ENCODE results near the gene RFPL1. TPM values are rescaled to one million over a fixed set of nuclear protein-coding genes. Genes with fewer than 3 reads are reported as not detected.

Gene RFPL1
- total and polyA plus RNA-seq, 2 of the 13 experiments (the other 11 are each of a cell fraction or from before 2014, with no cell fraction given) = not detected

- TF ChIP-seq ZNF788 (CRISPR knock-in tag; IDR thresholded peaks at IDR 0.05; ENCODE audit: borderline replicate concordance) (no peak), NCOA2 (CRISPR knock-in tag; IDR thresholded peaks at IDR 0.05) (peak; percentile 1; the same call in 1 of the 2 replicates), MATR3 (CRISPR knock-in tag; IDR thresholded peaks at IDR 0.05) (no peak), PRMT3 (CRISPR knock-in tag; IDR thresholded peaks at IDR 0.05; ENCODE audit: borderline replicate concordance, low read depth) (0 out of 2 replicates have a peak, but pooled peaks have one; percentile 27), LCORL (IDR thresholded peaks at IDR 0.05) (no peak), LCORL (CRISPR knock-in tag; IDR thresholded peaks at IDR 0.05) (peak; percentile 9; the same call in 1 of the 2 replicates), ELF4 (CRISPR knock-in tag; IDR thresholded peaks at IDR 0.05; ENCODE audit: borderline replicate concordance) (no peak), POLR2A (IDR thresholded peaks at IDR 0.05; ENCODE audit: insufficient read depth in 1 of 2, low read depth in 2 of 2, low read length in 2 of 2) (0 out of 4 replicates have a peak, but pooled peaks of 1 of the 2 experiments have one; percentile 36), MBNL3 (CRISPR knock-in tag; conservative IDR thresholded peaks at IDR 0.05) (no peak), AKAP8 (CRISPR knock-in tag; IDR thresholded peaks at IDR 0.05) (no peak), NR1H2 (CRISPR knock-in tag; IDR thresholded peaks at IDR 0.05; ENCODE audit: borderline replicate concordance, low read depth) (no peak), ZNF782 (CRISPR knock-in tag; IDR thresholded peaks at IDR 0.05; ENCODE audit: borderline replicate concordance) (no peak), ZNF781 (CRISPR knock-in tag; IDR thresholded peaks at IDR 0.05; ENCODE audit: borderline replicate concordance, not compliant biosample characterization) (no peak), HDAC1 (CRISPR knock-in tag; IDR thresholded peaks at IDR 0.05) (no peak), ZNF619 (CRISPR knock-in tag; IDR thresholded peaks at IDR 0.05) (no peak), ZNF350 (CRISPR knock-in tag; IDR thresholded peaks at IDR 0.05; ENCODE audit: borderline replicate concordance, low read depth) (no peak)
- TF ChIP-seq, protein P1, sequence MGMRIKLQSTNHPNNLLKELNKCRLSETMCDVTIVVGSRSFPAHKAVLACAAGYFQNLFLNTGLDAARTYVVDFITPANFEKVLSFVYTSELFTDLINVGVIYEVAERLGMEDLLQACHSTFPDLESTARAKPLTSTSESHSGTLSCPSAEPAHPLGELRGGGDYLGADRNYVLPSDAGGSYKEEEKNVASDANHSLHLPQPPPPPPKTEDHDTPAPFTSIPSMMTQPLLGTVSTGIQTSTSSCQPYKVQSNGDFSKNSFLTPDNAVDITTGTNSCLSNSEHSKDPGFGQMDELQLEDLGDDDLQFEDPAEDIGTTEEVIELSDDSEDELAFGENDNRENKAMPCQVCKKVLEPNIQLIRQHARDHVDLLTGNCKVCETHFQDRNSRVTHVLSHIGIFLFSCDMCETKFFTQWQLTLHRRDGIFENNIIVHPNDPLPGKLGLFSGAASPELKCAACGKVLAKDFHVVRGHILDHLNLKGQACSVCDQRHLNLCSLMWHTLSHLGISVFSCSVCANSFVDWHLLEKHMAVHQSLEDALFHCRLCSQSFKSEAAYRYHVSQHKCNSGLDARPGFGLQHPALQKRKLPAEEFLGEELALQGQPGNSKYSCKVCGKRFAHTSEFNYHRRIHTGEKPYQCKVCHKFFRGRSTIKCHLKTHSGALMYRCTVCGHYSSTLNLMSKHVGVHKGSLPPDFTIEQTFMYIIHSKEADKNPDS (CRISPR knock-in tag; IDR thresholded peaks at IDR 0.05) = no peak
- TF ChIP-seq, protein P2, sequence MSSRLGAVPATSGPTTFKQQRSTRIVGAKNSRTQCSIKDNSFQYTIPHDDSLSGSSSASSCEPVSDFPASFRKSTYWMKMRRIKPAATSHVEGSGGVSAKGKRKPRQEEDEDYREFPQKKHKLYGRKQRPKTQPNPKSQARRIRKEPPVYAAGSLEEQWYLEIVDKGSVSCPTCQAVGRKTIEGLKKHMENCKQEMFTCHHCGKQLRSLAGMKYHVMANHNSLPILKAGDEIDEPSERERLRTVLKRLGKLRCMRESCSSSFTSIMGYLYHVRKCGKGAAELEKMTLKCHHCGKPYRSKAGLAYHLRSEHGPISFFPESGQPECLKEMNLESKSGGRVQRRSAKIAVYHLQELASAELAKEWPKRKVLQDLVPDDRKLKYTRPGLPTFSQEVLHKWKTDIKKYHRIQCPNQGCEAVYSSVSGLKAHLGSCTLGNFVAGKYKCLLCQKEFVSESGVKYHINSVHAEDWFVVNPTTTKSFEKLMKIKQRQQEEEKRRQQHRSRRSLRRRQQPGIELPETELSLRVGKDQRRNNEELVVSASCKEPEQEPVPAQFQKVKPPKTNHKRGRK (CRISPR knock-in tag; IDR thresholded peaks at IDR 0.05) = no peak
- TF ChIP-seq, protein P3, sequence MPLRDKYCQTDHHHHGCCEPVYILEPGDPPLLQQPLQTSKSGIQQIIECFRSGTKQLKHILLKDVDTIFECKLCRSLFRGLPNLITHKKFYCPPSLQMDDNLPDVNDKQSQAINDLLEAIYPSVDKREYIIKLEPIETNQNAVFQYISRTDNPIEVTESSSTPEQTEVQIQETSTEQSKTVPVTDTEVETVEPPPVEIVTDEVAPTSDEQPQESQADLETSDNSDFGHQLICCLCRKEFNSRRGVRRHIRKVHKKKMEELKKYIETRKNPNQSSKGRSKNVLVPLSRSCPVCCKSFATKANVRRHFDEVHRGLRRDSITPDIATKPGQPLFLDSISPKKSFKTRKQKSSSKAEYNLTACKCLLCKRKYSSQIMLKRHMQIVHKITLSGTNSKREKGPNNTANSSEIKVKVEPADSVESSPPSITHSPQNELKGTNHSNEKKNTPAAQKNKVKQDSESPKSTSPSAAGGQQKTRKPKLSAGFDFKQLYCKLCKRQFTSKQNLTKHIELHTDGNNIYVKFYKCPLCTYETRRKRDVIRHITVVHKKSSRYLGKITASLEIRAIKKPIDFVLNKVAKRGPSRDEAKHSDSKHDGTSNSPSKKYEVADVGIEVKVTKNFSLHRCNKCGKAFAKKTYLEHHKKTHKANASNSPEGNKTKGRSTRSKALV (CRISPR knock-in tag; IDR thresholded peaks at IDR 0.05) = 0 out of 2 replicates have a peak, but pooled peaks have one; percentile 20
- TF ChIP-seq, protein P4, sequence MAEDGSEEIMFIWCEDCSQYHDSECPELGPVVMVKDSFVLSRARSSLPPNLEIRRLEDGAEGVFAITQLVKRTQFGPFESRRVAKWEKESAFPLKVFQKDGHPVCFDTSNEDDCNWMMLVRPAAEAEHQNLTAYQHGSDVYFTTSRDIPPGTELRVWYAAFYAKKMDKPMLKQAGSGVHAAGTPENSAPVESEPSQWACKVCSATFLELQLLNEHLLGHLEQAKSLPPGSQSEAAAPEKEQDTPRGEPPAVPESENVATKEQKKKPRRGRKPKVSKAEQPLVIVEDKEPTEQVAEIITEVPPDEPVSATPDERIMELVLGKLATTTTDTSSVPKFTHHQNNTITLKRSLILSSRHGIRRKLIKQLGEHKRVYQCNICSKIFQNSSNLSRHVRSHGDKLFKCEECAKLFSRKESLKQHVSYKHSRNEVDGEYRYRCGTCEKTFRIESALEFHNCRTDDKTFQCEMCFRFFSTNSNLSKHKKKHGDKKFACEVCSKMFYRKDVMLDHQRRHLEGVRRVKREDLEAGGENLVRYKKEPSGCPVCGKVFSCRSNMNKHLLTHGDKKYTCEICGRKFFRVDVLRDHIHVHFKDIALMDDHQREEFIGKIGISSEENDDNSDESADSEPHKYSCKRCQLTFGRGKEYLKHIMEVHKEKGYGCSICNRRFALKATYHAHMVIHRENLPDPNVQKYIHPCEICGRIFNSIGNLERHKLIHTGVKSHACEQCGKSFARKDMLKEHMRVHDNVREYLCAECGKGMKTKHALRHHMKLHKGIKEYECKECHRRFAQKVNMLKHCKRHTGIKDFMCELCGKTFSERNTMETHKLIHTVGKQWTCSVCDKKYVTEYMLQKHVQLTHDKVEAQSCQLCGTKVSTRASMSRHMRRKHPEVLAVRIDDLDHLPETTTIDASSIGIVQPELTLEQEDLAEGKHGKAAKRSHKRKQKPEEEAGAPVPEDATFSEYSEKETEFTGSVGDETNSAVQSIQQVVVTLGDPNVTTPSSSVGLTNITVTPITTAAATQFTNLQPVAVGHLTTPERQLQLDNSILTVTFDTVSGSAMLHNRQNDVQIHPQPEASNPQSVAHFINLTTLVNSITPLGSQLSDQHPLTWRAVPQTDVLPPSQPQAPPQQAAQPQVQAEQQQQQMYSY (CRISPR knock-in tag; IDR thresholded peaks at IDR 0.05) = no peak
- TF ChIP-seq, protein P5, sequence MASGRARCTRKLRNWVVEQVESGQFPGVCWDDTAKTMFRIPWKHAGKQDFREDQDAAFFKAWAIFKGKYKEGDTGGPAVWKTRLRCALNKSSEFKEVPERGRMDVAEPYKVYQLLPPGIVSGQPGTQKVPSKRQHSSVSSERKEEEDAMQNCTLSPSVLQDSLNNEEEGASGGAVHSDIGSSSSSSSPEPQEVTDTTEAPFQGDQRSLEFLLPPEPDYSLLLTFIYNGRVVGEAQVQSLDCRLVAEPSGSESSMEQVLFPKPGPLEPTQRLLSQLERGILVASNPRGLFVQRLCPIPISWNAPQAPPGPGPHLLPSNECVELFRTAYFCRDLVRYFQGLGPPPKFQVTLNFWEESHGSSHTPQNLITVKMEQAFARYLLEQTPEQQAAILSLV (CRISPR knock-in tag; IDR thresholded peaks at IDR 0.05; ENCODE audit: borderline replicate concordance) = no peak
These were observed 49.7 kb upstream of the RFPL1 start (continued) for GRCh38 chr22:29388759-29389090.
